H1 (cell line): ENCODE measurements around the gene ABCC9. TPM values are rescaled to one million over a fixed set of nuclear protein-coding genes. Genes with fewer than 3 reads are reported as not detected.

Experiments used
- KDM1A ChIP-seq: fragments of 200-600, 300-600 bp; sonication (generic); IDR thresholded peaks from 2 replicates; pipeline ENCODE4 v1.7.1; 2016; ENCODE audit warnings: mild to moderate bottlenecking, low read length, borderline replicate concordance
- POLR2AphosphoS5 ChIP-seq: IDR thresholded peaks from 2 replicates; pipeline ENCODE4 v1.6.1; 2011; ENCODE audit warnings: low read depth, low read length
- polyA plus RNA-seq, 7 experiments: library from polyadenylated mRNA; depleted of rRNA in 3 of 7; stranded (reverse) in 5 of 7; unstranded in 2 of 7; fragments of >200 nt in 5 of 7; fragments of 200-250 nt in 2 of 7; gene quantifications; 1 replicate in 5 of 7; 2 replicates in 1 of 7; 4 replicates in 1 of 7; pipeline versions ENCODE4 v1.2.1 to v1.2.3, GENCODE V29; 2011 to 2013; ENCODE audit warnings: missing spikeins in 2 of 7, mixed read lengths in 2 of 7
- total RNA-seq: library from RNA; stranded (reverse); fragmentation: NEBNext Ultra II Directional; extraction: Animal tissue kit (Norgen Biotek cat#: 25700); gene quantifications from 2 replicates; pipeline ENCODE4 v1.2.1, GENCODE V29; 2021
- TF ChIP-seq, protein P1 (sequence below): IDR thresholded peaks from 2 replicates; pipeline ENCODE4 v1.6.1; 2011; ENCODE audit warnings: low read length, improper control_type of control experiment

Gene ABCC9
- total and polyA plus RNA-seq, 2 of the 8 experiments (the other 6 are each of a cell fraction or from before 2014, with no cell fraction given): under 0.01 TPM; not detected in 1

DNA sequence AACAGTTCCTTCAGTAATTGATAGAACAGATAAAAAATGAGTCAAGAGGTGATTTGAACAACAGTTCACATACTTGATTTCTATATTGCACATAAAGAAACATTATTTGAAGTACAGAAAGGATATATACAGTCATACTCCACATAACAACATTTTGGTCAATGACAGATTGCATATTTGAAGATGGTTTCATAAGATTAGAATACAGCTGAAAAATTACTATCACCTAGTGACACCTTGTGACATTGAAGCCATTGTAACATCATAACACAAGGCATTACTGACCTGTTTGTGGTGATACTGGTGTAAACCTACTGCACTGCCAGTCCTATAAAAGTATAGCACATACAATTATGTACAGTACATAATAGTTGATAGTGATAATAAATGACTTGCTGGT lies 43.1 kb upstream of the ABCC9 start (continued):
- TF ChIP-seq, protein P1, sequence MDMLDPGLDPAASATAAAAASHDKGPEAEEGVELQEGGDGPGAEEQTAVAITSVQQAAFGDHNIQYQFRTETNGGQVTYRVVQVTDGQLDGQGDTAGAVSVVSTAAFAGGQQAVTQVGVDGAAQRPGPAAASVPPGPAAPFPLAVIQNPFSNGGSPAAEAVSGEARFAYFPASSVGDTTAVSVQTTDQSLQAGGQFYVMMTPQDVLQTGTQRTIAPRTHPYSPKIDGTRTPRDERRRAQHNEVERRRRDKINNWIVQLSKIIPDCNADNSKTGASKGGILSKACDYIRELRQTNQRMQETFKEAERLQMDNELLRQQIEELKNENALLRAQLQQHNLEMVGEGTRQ: no peak
- TF ChIP-seq KDM1A (no peak), POLR2AphosphoS5 (no peak)
- TF ChIP-seq, all 59 proteins: peak for 0
